Measurements from ENCODE around the gene NNT. TPM values are rescaled to one million over a fixed set of nuclear protein-coding genes. Genes with fewer than 3 reads are reported as not detected.
"Not testable (repeated sequence)": the region's sequence is repeated elsewhere in the genome, so short reads cannot be mapped to it uniquely, and the experiment has no call there.

NNT gene
- total and polyA plus RNA-seq, 8 donors = 72.4 to 112 (median 85.1) TPM

- intact Hi-C loops (cut with DNase I) = no loop called here
- H3K27me3 ChIP-seq = no peaks in the 10 kb centered on the region
- ATAC-seq (no peak), DNase-seq (no peak)
- TF ChIP-seq CTCF (IDR thresholded peaks at IDR 0.05) = no peak
- H3K9me3 ChIP-seq = peaks cover 0 to 9% of the 10 kb centered on the region in 2 donors
- no peaks in the 10 kb centered on the region for H3K4me1 ChIP-seq
- H3K36me3 ChIP-seq = peaks cover 0 to 11% of the 10 kb centered on the region in 2 donors
- no peak overlapping the region for H3K4me3 ChIP-seq
- H3K27ac ChIP-seq = no peak overlapping the region
These were observed 88.9 kb downstream of the NNT start for GRCh38 chr5:43691893-43692292.

- DNase-seq = peak in 1 of 4 donors; percentile 13
- no peak for ATAC-seq
- intact Hi-C loops (cut with DNase I) = no loop called here
- H3K9me3 ChIP-seq = peaks cover 0 to 9% of the 10 kb centered on the region in 2 donors
- no peak for TF ChIP-seq CTCF (IDR thresholded peaks at IDR 0.05)
- peaks cover 0 to 11% of the 10 kb centered on the region in 2 donors for H3K36me3 ChIP-seq
- H3K27ac ChIP-seq = no peak overlapping the region
- H3K4me1 ChIP-seq = no peaks in the 10 kb centered on the region
- H3K4me3 ChIP-seq = no peak overlapping the region
- H3K27me3 ChIP-seq = no peaks in the 10 kb centered on the region
These were observed 90.4 kb downstream of the NNT start for GRCh38 chr5:43693411-43693810.

GRCh38 chr5:43694027-43694426 is 91.0 kb downstream of the NNT start:
- TF ChIP-seq CTCF (IDR thresholded peaks at IDR 0.05) = no peak
- ATAC-seq (no peak), DNase-seq (no peak)
- Histone ChIP-seq H3K27me3 (no peaks in the 10 kb centered on the region), H3K36me3 (peaks cover 0 to 11% of the 10 kb centered on the region in 2 donors), H3K4me3 (no peak overlapping the region), H3K9me3 (peaks cover 0 to 9% of the 10 kb centered on the region in 2 donors), H3K4me1 (no peaks in the 10 kb centered on the region), H3K27ac (no peak overlapping the region)
- intact Hi-C loops (cut with DNase I) = no loop called here

- H3K36me3 ChIP-seq; ATAC-seq; H3K9me3 ChIP-seq; DNase-seq; H3K27ac ChIP-seq; intact Hi-C loops (cut with DNase I); H3K4me3 ChIP-seq; H3K4me1 ChIP-seq; H3K27me3 ChIP-seq: not testable (repeated sequence)
These were observed 93.5 kb downstream of the NNT start for GRCh38 chr5:43696444-43696843.

DNA sequence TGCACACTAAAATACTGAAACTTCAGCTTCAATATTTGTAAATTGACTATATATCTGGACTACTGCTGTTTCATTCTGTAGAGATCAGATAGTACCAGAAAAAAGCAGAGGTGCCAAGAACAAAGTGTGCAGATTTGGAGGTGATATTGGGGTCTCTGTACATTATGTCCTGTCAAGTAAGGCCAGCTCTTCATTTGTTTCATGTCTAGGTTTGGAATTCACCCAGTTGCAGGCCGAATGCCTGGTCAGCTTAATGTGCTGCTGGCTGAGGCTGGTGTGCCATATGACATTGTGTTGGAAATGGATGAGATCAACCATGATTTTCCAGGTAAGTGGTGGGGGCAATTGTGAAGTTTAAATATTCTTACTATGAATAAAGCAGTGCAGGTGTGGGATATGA is 96.9 kb downstream of the NNT start:
- ATAC-seq = no peak
- TF ChIP-seq CTCF (IDR thresholded peaks at IDR 0.05) = no peak
- Histone ChIP-seq H3K9me3 (peaks cover 0 to 9% of the 10 kb centered on the region in 2 donors), H3K27ac (no peak overlapping the region), H3K36me3 (peaks cover 0 to 33% of the 10 kb centered on the region in 2 donors), H3K4me3 (no peak overlapping the region), H3K27me3 (no peaks in the 10 kb centered on the region), H3K4me1 (peaks cover 0 to 3% of the 10 kb centered on the region in 2 donors)
- DNase-seq = no peak
- intact Hi-C loops (cut with DNase I) = no loop called here

DNA sequence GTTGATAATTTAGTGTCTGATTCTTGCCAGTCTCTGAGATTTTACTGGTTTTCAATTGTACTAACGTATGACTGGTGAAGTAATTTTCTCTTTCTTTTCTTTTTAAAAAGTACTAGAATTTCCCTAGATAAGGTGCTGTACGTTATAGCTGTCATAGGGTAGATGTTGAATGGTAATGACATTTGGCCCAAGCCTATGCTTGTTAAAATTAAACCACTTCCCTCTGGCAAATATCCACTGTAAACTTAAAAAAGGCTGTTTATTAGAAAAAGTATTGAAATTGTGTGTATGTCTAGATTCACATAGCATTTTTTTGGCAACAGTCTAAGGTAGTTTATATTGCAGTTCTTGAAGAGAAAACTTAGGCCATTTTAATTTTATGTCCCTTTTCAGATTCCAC is 97.6 kb downstream of the NNT start:
- ATAC-seq = no peak
- TF ChIP-seq CTCF (IDR thresholded peaks at IDR 0.05) = no peak
- peak in 1 of 4 donors; percentile 17 for DNase-seq
- Histone ChIP-seq H3K4me3 (no peak overlapping the region), H3K9me3 (peaks cover 0 to 8% of the 10 kb centered on the region in 2 donors), H3K27ac (no peak overlapping the region), H3K36me3 (peaks cover 0 to 39% of the 10 kb centered on the region in 2 donors), H3K4me1 (peaks cover 0 to 3% of the 10 kb centered on the region in 2 donors), H3K27me3 (no peaks in the 10 kb centered on the region)
- intact Hi-C loops (cut with DNase I) = no loop called here

Measured in left lung (tissue), 10 donors.